Choroid plexus epithelial cell (primary cell): ENCODE data around the gene EFNB2.

Experiments used
- DNase-seq: peaks from one replicate; pipeline ENCODE4 v3.0.0-alpha.2; 2010; ENCODE audit warnings: low read depth
- H3K4me3 ChIP-seq: 2 replicates; pipeline ENCODE4 v1.5.1; 2011; ENCODE audit warnings: low read depth, mild to moderate bottlenecking, control low read depth, low read length, moderate library complexity
- TF ChIP-seq, protein P1 (sequence below): conservative IDR thresholded peaks from 2 replicates; pipeline ENCODE4 v1.5.1; 2011; ENCODE audit warnings: low read depth, mild to moderate bottlenecking, control low read depth, inconsistent platforms, low read length, moderate library complexity

Gene EFNB2

DNA sequence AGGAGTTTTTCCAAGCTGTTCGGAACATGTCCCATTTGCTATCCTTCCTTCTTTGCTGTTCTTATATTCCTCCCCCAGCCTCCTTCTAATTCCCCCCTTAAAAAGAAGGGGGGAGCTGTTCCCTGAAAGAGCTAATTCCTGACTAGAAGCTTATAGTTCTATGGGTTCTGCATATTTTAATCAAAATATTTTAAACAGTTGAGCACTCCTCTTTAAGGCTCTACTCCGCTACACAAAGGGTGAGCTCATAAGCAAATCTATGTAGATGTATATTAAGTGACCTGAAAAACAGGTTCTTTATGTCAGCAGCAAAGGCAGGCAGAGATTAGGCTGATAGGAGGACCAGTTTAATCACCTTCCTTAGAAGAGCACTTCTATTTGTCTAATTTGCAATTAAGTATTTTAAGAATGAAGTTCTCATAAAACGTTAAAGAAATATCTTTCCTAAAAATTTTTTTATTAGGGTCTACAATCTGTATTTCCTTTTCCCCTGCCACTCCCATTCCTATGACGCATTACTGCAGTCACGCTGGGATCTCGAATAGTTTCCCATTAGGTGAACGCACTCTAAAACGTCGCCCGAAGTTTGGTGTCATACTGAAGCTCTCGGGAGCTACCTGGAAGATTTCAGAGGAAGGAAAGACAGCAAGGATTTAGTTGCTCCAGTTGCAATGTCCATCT, 5.2 kb downstream of the EFNB2 start:
- TF ChIP-seq, protein P1, sequence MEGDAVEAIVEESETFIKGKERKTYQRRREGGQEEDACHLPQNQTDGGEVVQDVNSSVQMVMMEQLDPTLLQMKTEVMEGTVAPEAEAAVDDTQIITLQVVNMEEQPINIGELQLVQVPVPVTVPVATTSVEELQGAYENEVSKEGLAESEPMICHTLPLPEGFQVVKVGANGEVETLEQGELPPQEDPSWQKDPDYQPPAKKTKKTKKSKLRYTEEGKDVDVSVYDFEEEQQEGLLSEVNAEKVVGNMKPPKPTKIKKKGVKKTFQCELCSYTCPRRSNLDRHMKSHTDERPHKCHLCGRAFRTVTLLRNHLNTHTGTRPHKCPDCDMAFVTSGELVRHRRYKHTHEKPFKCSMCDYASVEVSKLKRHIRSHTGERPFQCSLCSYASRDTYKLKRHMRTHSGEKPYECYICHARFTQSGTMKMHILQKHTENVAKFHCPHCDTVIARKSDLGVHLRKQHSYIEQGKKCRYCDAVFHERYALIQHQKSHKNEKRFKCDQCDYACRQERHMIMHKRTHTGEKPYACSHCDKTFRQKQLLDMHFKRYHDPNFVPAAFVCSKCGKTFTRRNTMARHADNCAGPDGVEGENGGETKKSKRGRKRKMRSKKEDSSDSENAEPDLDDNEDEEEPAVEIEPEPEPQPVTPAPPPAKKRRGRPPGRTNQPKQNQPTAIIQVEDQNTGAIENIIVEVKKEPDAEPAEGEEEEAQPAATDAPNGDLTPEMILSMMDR = no peak
- DNase-seq = peak; percentile 46
- H3K4me3 ChIP-seq = peak overlapping the region; percentile 87

DNA sequence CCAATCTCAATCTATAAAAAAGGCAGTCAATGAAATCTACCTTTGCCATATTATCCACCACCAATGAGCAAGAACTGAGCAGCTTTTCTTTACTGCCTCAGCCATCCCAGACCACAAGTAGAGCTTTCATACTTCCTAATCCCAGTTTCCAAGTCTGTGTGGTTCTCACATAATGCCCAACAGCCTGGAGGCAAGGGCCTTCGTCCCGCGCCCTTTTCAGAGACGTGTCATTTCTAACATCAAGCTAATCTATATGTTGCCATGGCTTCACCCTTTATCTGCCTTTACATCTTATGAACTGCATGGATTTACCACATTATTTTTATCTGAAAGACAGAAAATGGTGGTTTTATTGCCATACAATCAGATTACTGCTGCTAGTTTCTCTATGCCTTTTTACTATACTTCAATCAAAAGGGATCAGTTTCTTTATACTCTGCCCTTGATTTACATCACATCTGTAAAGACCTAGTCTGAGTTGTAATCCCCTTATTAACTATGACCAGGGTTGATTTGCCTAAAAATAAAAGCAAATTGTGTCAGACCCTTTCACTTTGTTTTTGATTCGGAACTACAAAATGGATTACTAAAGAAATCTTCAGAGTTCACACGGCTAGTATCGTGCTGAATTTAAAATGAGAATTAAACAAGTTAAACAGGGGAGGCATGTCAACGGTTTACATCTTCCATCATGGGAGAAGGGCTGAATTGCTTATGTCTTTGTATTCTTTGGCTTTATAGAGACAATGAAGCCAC, 5.9 kb downstream of the EFNB2 start:
- no peak overlapping the region for H3K4me3 ChIP-seq
- peak; percentile 35 for DNase-seq
- TF ChIP-seq, protein P1 = no peak

DNA sequence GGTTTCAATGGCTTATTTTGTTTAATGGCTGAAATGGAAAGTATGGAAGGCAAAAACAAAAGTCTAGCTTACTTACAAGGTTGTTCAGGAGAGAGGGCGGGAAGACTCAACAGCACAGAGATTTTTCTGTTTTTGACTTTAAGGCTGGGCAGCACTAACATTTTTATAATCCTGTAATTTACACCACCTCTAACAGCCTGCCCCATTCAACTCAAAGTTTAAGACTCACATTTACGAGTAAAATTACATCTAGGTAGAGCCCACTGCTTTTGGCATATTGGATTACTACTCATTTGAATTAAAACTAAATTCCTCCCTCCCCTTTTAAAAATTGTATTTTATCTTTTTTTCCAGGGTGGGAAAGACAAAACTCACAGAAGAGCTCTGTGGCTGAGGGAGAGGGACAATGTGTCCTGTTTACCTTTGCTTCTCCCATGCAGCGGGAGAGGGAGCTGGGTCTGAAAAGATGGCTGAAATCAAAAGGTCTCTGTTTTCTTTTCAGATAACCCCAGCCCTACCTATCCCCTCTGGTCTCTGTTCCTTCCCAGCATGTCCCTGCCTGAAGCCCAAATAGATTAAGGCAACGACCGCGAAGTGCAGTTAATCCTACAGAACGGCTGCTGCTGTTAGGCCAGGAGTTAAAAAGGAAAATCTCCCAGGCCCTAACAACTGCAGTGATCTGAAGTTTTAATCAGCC, 6.6 kb downstream of the EFNB2 start:
- DNase-seq = no peak
- peak overlapping the region; percentile 12 for H3K4me3 ChIP-seq
- TF ChIP-seq, protein P1 = no peak

DNA sequence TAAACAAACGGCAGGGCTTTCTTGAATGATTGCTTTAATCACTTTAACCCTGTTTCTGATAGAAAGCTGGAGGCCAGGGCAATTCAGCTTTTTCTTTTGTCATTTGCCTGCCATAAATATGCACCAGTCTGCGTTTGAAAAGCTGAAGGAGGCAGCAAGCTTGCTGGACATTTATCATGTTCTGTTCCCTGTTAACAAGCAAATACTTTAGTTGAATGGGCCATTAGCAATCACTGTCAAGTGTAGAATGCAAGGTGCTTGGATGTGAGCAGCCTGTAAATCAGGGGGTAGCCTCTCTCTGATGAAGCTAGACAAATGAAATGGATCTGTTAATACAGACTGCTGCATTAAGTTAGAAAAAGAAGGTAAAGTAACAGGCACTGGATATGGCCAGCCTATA, 7.6 kb downstream of the EFNB2 start:
- DNase-seq = no peak

DNA sequence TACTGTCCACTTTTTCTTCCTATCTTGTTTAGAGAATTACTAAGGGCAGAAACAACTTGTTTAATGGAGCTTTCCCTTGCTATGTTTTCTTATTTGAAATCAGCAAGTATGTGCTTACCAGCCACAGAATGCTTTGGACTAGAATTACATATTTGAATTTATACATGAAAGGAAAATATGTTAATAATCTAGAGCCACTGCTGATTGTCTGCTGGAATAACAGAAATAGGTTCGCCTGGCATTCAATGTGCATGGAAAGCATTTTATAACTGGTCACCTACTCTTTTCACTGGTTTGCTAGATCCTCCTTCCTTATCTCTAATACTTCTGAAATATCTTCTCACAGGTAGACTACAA, 8.0 kb downstream of the EFNB2 start:
- TF ChIP-seq, protein P1 = no peak
- H3K4me3 ChIP-seq = no peak overlapping the region
- DNase-seq = no peak

More for the DNA sequence above, 7.6 kb downstream of the EFNB2 start:
- H3K4me3 ChIP-seq = no peak overlapping the region
- TF ChIP-seq, protein P1 = no peak

DNA sequence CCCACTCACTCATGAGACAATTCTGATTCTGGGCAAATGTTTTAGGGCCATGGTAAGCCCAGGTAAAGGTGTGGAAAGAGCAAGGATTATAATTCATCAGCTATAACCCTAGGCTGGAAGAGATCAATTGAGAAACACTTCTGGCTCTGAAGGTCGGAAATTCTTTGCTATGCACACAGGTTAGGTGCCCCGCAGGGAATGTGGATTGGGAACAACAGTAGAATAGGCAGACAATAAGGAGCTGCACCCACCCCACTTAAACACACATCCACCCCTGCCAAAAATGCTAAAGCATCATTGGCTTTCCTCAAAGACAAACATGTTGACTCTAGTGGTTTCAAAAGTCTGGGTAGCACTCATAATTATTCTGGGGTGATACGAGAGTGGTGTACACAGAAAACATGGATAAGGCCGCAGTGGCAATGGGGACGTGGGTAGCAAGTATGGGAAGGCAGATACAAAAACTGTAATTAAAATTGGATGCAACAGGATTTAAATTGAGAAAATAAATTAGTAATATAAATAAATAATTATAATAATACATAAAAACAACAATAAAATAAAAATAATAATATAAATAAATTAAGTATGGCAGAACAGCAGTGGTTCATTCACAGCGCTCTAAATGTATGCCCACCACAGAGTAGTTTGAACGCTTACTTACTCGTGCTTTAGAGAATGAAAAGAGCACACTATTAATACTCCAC, 8.6 kb downstream of the EFNB2 start:
- TF ChIP-seq, protein P1 = no peak
- H3K4me3 ChIP-seq = no peak overlapping the region
- no peak for DNase-seq
